Pancreas (tissue), 10 donors: ENCODE data around the gene CD300LB. TPM values are rescaled to one million over a fixed set of nuclear protein-coding genes. Genes with fewer than 3 reads are reported as not detected.

ENCODE experiments used
- ATAC-seq, 4 donors: fragments of 200-7000 bp; cut with Tn5 transposase; one replicate each; pipeline versions ENCODE4 v1.8.0 to v1.9.1; 2020; ENCODE audit warnings: mild to moderate bottlenecking in 4 of 4, moderate library complexity in 4 of 4
- DNase-seq, 6 donors: peaks; one replicate each; pipeline ENCODE4 v3.0.0-alpha.2; 2020
- FAIRE-seq: peaks from 2 replicates; lab custom pipeline; 2012; peaks lifted over from hg19 to GRCh38; lab: Jason Lieb, UNC
- H3K27ac ChIP-seq, 4 donors: fragments of 200-600 bp; sonication (generic); 1 replicate in 3 of 4; 2 replicates in 1 of 4; pipeline versions ENCODE4 v1.5.0 to v1.8.0; 2020
- H3K27me3 ChIP-seq, 4 donors: fragments of 200-600 bp; one replicate each; pipeline ENCODE4 v1.8.0; 2021
- H3K36me3 ChIP-seq, 3 donors: fragments of 200-600 bp; sonication (generic) in 1 of 3; one replicate each; pipeline versions ENCODE4 v1.5.0 to v1.8.0; 2020 to 2021
- H3K4me1 ChIP-seq, 3 donors: fragments of 200-600 bp; one replicate each; pipeline ENCODE4 v1.8.0; 2021
- H3K4me3 ChIP-seq, 4 donors: fragments of 200-600 bp; sonication (generic) in 2 of 4; one replicate each; pipeline versions ENCODE4 v1.5.0 to v1.8.0; 2020 to 2021
- H3K9me3 ChIP-seq, 4 donors: fragments of 200-600 bp; one replicate each; pipeline ENCODE4 v1.8.0; 2021
- CTCF ChIP-seq, 4 donors: fragments of 200-600 bp; sonication (generic) in 3 of 4; IDR thresholded peaks; one replicate each; pipeline versions ENCODE4 v1.5.0 to v1.8.0; 2021; ENCODE audit warnings: antibody characterized with exemption in 4 of 4
- WGBS, 2 donors: extraction: QIAGEN DNeasy Blood & Tissue Kit; methylation state at CpG; one replicate each; pipeline ENCODE4 v1.1.7; 2013; 5-methylcytosine and 5-hydroxymethylcytosine counted together
- intact Hi-C, 3 donors: fragments of 100-400 bp; cut with DNase I; formaldehyde crosslinking; loops; one replicate each; pipeline versions ENCODE4 v1.11.1 to v1.14.2; 2022
- polyA plus RNA-seq, 2 donors: library from polyadenylated mRNA; stranded (reverse); fragments of 200-250 nt; gene quantifications; one replicate each; pipeline ENCODE4 v1.2.3, GENCODE V29; 2013
- total RNA-seq, 6 donors: library from RNA; stranded (reverse); fragmentation: NEBNext Ultra II Directional in 4 of 6; extraction: Animal tissue kit (Norgen Biotek cat#: 25700) in 4 of 6; gene quantifications; one replicate each; pipeline versions ENCODE4 v1.2.1 to v1.2.4, GENCODE V29; 2021 to 2023
- donor health status: healthy with polysubstance abuse.
- donor health status: DM: no; HTN: no; CAD: no; lungs with moderate emphysema.
- donor health status: DM: no; HTN: no; CAD: no.
- donor health status: control.
- donor health status: control.
- donor health status: Bipolar disorder and iron deficiency.
- donor health status: DM: yes; HTN: yes; CAD: no.
- donor health status: DM: no; HTN: no; CAD: no.
- donor health status: DM: no; HTN: no; CAD: no.
- donor health status: DM: yes; HTN: yes; CAD: no.

Gene CD300LB
- total and polyA plus RNA-seq, 8 donors = 0.08 to 0.52 (median 0.14) TPM; not detected in 3

GRCh38 chr17:74474043-74474792, 57.1 kb downstream of the CD300LB start:
- ATAC-seq = no peak
- Histone ChIP-seq H3K4me3 (no peak overlapping the region), H3K9me3 (no peaks in the 10 kb centered on the region), H3K36me3 (no peaks in the 10 kb centered on the region), H3K4me1 (no peaks in the 10 kb centered on the region), H3K27me3 (no peaks in the 10 kb centered on the region), H3K27ac (no peak overlapping the region)
- no peak for FAIRE-seq
- no peak for DNase-seq
- WGBS, 2 donors = 58 to 71% methylated on average over 9 of the region's 9 CpGs
- intact Hi-C loops = no loop called here
- no peak for TF ChIP-seq CTCF (IDR thresholded peaks at IDR 0.05)

DNA sequence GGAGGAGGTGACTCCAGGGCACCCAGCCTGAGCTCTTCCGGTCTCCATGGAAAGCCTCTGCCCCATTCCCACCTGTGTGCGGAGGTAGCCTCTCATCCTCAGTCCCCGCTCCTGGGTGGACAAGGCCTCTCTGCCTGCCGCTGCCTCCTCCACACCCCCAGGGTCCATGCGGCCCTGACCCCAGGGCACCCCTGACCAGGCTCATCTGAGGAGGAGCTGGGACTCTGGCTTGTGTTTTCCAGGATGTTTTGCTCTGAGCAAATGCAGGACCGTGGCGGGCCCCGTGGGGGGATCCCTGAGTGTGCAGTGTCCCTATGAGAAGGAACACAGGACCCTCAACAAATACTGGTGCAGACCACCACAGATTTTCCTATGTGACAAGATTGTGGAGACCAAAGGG, 58.0 kb downstream of the CD300LB start:
- Histone ChIP-seq H3K4me1 (no peaks in the 10 kb centered on the region), H3K4me3 (no peak overlapping the region), H3K9me3 (no peaks in the 10 kb centered on the region), H3K27ac (no peak overlapping the region), H3K36me3 (no peaks in the 10 kb centered on the region), H3K27me3 (no peaks in the 10 kb centered on the region)
- no peak for TF ChIP-seq CTCF (IDR thresholded peaks at IDR 0.05)
- no peak for DNase-seq
- no peak for FAIRE-seq
- no peak for ATAC-seq
- 63 to 80% methylated on average over 7 to 8 of the region's 8 CpGs for WGBS, 2 donors
- intact Hi-C loops = no loop called here

DNA sequence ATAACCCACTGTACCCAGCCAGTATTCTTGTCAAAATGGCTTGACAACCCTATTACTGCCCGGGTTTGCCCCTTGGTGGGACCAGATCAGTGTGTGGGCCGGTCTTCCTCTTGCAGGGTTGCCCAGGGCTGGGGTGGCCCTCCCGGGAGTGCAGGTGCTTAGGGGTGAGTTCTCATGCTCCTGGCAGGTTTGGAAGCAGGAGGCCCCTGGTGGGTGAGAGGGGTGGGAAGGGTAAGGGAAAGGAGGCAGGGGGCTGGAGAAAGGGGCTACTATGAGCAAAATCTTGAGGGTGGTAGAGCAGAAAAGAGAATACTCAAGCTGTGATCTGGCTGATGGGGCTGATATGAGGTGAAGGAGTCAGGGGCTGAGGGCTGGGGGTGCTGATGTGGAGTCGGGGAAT, 58.4 kb downstream of the CD300LB start:
- intact Hi-C loops = no loop called here
- FAIRE-seq (no peak), ATAC-seq (no peak), DNase-seq (no peak)
- Histone ChIP-seq H3K4me3 (no peak overlapping the region), H3K9me3 (no peaks in the 10 kb centered on the region), H3K27ac (no peak overlapping the region), H3K36me3 (no peaks in the 10 kb centered on the region), H3K27me3 (no peaks in the 10 kb centered on the region), H3K4me1 (no peaks in the 10 kb centered on the region)
- TF ChIP-seq CTCF (IDR thresholded peaks at IDR 0.05) = no peak
- 70 to 83% methylated on average over 4 of the region's 4 CpGs for WGBS, 2 donors

DNA sequence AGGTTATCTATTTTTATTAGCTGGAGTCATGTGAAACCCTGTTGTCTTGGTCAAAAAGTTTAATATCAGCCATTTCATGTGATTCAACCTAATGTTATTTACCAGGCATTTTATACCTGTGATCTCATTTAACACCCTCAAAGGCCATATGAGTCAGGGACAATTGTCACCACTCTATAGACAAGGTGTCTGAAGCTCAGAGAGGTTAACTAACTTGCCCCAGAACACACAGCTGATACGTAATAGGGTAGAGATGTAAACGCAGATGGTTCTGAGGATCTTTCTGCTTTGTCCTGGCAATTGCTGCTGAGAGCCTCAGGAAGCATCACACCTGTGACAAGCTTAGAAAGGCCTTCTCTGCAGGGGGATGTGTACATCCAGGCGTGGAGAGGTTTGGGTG, 59.9 kb downstream of the CD300LB start:
- no peak for ATAC-seq
- H3K9me3 ChIP-seq = no peaks in the 10 kb centered on the region
- no peaks in the 10 kb centered on the region for H3K27me3 ChIP-seq
- no peak for FAIRE-seq
- H3K27ac ChIP-seq = no peak overlapping the region
- no peaks in the 10 kb centered on the region for H3K4me1 ChIP-seq
- TF ChIP-seq CTCF (IDR thresholded peaks at IDR 0.05) = no peak
- H3K36me3 ChIP-seq = no peaks in the 10 kb centered on the region
- no peak for DNase-seq
- intact Hi-C loops = no loop called here
- 80 to 94% methylated on average over 3 of the region's 3 CpGs for WGBS, 2 donors
- no peak overlapping the region for H3K4me3 ChIP-seq

Other genes with a start within 250 kb of the CD300LB start
- 1 to 10 TPM in 1 of 6 donors, under 1 TPM in 5; 0.22 to 1.0 (median 0.49) TPM for gene KIF19, start 205.2 kb downstream of the CD300LB start, total RNA-seq
- gene KIF19, start 205.2 kb downstream of the CD300LB start, polyA plus RNA-seq = 10 to 100 TPM in 1 of 2 donors, 1 to 10 TPM in 1; 5.7 to 13.5 TPM
- gene BTBD17, start 169.6 kb downstream of the CD300LB start, total RNA-seq = under 1 TPM; 0.08 to 0.22 (median 0.15) TPM
- gene BTBD17, start 169.6 kb downstream of the CD300LB start, polyA plus RNA-seq = 1 to 10 TPM in 1 of 2 donors, under 1 TPM in 1; 0.19 to 1.7 TPM
- under 1 TPM; 0.22 to 0.86 (median 0.43) TPM for gene GPR142, start 164.0 kb downstream of the CD300LB start, total RNA-seq
- 1 to 10 TPM in 1 of 2 donors, under 1 TPM in 1; 0.61 to 2.8 TPM for gene GPR142, start 164.0 kb downstream of the CD300LB start, polyA plus RNA-seq
- gene GPRC5C, start 99.4 kb downstream of the CD300LB start, total RNA-seq = 100 to 1,000 TPM in 1 of 6 donors, 10 to 100 TPM in 5; 38.2 to 106 (median 49.9) TPM
- 10 to 100 TPM; 40.4 to 68.0 TPM for gene GPRC5C, start 99.4 kb downstream of the CD300LB start, polyA plus RNA-seq
- gene CD300A, start 64.8 kb downstream of the CD300LB start, total RNA-seq = 1 to 10 TPM in 3 of 6 donors, under 1 TPM in 3; 0.37 to 5.1 (median 0.92) TPM
- gene CD300A, start 64.8 kb downstream of the CD300LB start, polyA plus RNA-seq = 1 to 10 TPM; 1.3 to 2.0 TPM
- 1 to 10 TPM in 1 of 6 donors, under 1 TPM in 4, not detected in 1; 0.19 to 1.5 (median 0.38) TPM for gene CD300C, start 14.6 kb upstream of the CD300LB start, total RNA-seq
- under 1 TPM; 0.19 TPM for gene CD300C, start 14.6 kb upstream of the CD300LB start, polyA plus RNA-seq
- not detected for gene CD300H, start 36.0 kb upstream of the CD300LB start, total RNA-seq
- not detected for gene CD300H, start 36.0 kb upstream of the CD300LB start, polyA plus RNA-seq
- not detected for gene CD300LD, start 60.8 kb upstream of the CD300LB start, total RNA-seq
- not detected for gene CD300LD, start 60.8 kb upstream of the CD300LB start, polyA plus RNA-seq
- 1 to 10 TPM in 1 of 6 donors, under 1 TPM in 4, not detected in 1; 0.14 to 1.3 (median 0.16) TPM for gene CD300E, start 92.3 kb upstream of the CD300LB start, total RNA-seq
- gene CD300E, start 92.3 kb upstream of the CD300LB start, polyA plus RNA-seq = under 1 TPM; 0.27 to 0.31 TPM
- 1 to 10 TPM in 1 of 6 donors, under 1 TPM in 5; 0.19 to 4.7 (median 0.26) TPM for gene CD300LF, start 181.4 kb upstream of the CD300LB start, total RNA-seq
- gene CD300LF, start 181.4 kb upstream of the CD300LB start, polyA plus RNA-seq = under 1 TPM; 0.28 to 0.42 TPM
- gene RAB37, start 205.8 kb upstream of the CD300LB start, total RNA-seq = 1 to 10 TPM in 3 of 6 donors, under 1 TPM in 3; 0.79 to 1.8 (median 1.2) TPM
- 1 to 10 TPM; 1.3 to 3.1 TPM for gene RAB37, start 205.8 kb upstream of the CD300LB start, polyA plus RNA-seq
- gene NHERF1, start 217.2 kb upstream of the CD300LB start, total RNA-seq = 10 to 100 TPM; 40.1 to 78.5 (median 55.9) TPM
- 10 to 100 TPM; 48.9 to 91.9 TPM for gene NHERF1, start 217.2 kb upstream of the CD300LB start, polyA plus RNA-seq
- gene NAT9, start 244.9 kb upstream of the CD300LB start, total RNA-seq = 10 to 100 TPM; 14.4 to 27.6 (median 22.4) TPM
- 10 to 100 TPM; 38.3 to 38.5 TPM for gene NAT9, start 244.9 kb upstream of the CD300LB start, polyA plus RNA-seq